GM23338 (cell line): ENCODE data around the gene MMP25. TPM values are rescaled to one million over a fixed set of nuclear protein-coding genes. Genes with fewer than 3 reads are reported as not detected.

ENCODE experiments used
- ATAC-seq: fragments of 200-7000 bp; cut with Tn5 transposase; 3 replicates; pipeline ENCODE4 v1.9.1; 2020
- DNase-seq: peaks from one replicate; pipeline ENCODE4 v3.0.0-alpha.2; 2015; ENCODE audit warnings: low spot score
- H2AFZ ChIP-seq: fragments of 200-600 bp; sonication (generic); 2 replicates; pipeline ENCODE4 v1.8.0; 2016; ENCODE audit warnings: antibody characterized with exemption, mild to moderate bottlenecking, moderate library complexity
- H3F3A ChIP-seq: fragments of 200-600 bp; sonication (generic); replicated peaks from 2 replicates; pipeline ENCODE4 v1.8.0; 2017; ENCODE audit warnings: antibody characterized with exemption, mixed run types, low read depth
- H3K27ac ChIP-seq: fragments of 200-600 bp; sonication (generic); 2 replicates; pipeline ENCODE4 v1.6.1; 2016; ENCODE audit warnings: low read depth
- H3K27me3 ChIP-seq: fragments of 200-600 bp; sonication (generic); 2 replicates; pipeline ENCODE4 v1.8.0; 2016; ENCODE audit warnings: mild to moderate bottlenecking, mixed run types, moderate library complexity; ENCODE audit not compliant: insufficient read depth
- H3K36me3 ChIP-seq: fragments of 200-600 bp; sonication (generic); 2 replicates; pipeline ENCODE4 v1.8.0; 2016; ENCODE audit warnings: mild to moderate bottlenecking; ENCODE audit not compliant: insufficient read depth
- H3K4me1 ChIP-seq: fragments of 200-600 bp; sonication (generic); 2 replicates; pipeline ENCODE4 v1.8.0; 2016; ENCODE audit warnings: mild to moderate bottlenecking, moderate library complexity; ENCODE audit not compliant: insufficient read depth
- H3K4me2 ChIP-seq: fragments of 200-600 bp; sonication (generic); 2 replicates; pipeline ENCODE4 v1.7.1; 2017; ENCODE audit warnings: mixed run types
- H3K4me3 ChIP-seq: fragments of 200-600 bp; sonication (generic); 2 replicates; pipeline ENCODE4 v1.6.1; 2016; ENCODE audit warnings: mixed run types
- H3K79me2 ChIP-seq: fragments of 200-600 bp; sonication (generic); replicated peaks from 2 replicates; pipeline ENCODE4 v1.8.0; 2017; ENCODE audit warnings: mild to moderate bottlenecking; ENCODE audit not compliant: insufficient read depth
- H3K9me2 ChIP-seq: fragments of 200-600 bp; sonication (generic); 2 replicates; pipeline ENCODE4 v1.8.0; 2017; ENCODE audit not compliant: insufficient read depth
- H4K20me1 ChIP-seq: fragments of 200-600 bp; sonication (generic); replicated peaks from 2 replicates; pipeline ENCODE4 v1.8.0; 2017; ENCODE audit warnings: mild to moderate bottlenecking; ENCODE audit not compliant: insufficient read depth
- H3K27ac Mint-ChIP-seq: 2 replicates; pipeline ENCODE4 v1.8.0; 2020; ENCODE audit warnings: inconsistent platforms, mild to moderate bottlenecking, moderate library complexity, mixed read lengths
- H3K27me3 Mint-ChIP-seq: 3 replicates; pipeline ENCODE4 v1.8.0; 2022; ENCODE audit warnings: low read depth, mild to moderate bottlenecking, moderate library complexity, mixed read lengths, inconsistent platforms; ENCODE audit not compliant: insufficient read depth, poor library complexity
- H3K36me3 Mint-ChIP-seq: 3 replicates; pipeline ENCODE4 v1.8.0; 2021; ENCODE audit warnings: low read depth, mild to moderate bottlenecking, inconsistent platforms, moderate library complexity, mixed read lengths
- H3K4me1 Mint-ChIP-seq: 3 replicates; pipeline ENCODE4 v1.8.0; 2020; ENCODE audit warnings: mild to moderate bottlenecking, inconsistent platforms, mixed read lengths
- H3K4me3 Mint-ChIP-seq: 3 replicates; pipeline ENCODE4 v1.8.0; 2021; ENCODE audit warnings: moderate library complexity, mild to moderate bottlenecking, inconsistent platforms, mixed read lengths
- H3K9me3 Mint-ChIP-seq: 3 replicates; pipeline ENCODE4 v1.8.0; 2020; ENCODE audit warnings: moderate library complexity, mild to moderate bottlenecking, inconsistent platforms, mixed read lengths
- EZH2 ChIP-seq: fragments of 200-600 bp; sonication (generic); IDR thresholded peaks from one replicate; pipeline ENCODE4 v1.8.0; 2017; ENCODE audit warnings: antibody characterized with exemption, mild to moderate bottlenecking, low read depth; ENCODE audit not compliant: unreplicated experiment
- NANOG ChIP-seq: IDR thresholded peaks from 2 replicates; pipeline ENCODE4 v1.6.1; 2016; ENCODE audit warnings: antibody characterized with exemption, borderline replicate concordance
- ZNF331 ChIP-seq: fragments of 250-450 bp; sonication (Bioruptor Pico); IDR thresholded peaks from 2 replicates; pipeline ENCODE4 v1.5.0; 2020; ENCODE audit warnings: low read depth, mild to moderate bottlenecking, moderate library complexity
- polyA plus RNA-seq: library from polyadenylated mRNA; unstranded; fragments of >200 nt; fragmentation: Nextera tagmentation; extraction: Ambion mirVana; gene quantifications from 2 replicates; pipeline ENCODE4 v1.2.1, GENCODE V29; 2016
- total RNA-seq: library from RNA; depleted of rRNA; stranded (reverse); fragments of >200 nt; shearing (Covaris generic); gene quantifications from 2 replicates; pipeline ENCODE4 v1.2.3, GENCODE V29; 2014
- TF ChIP-seq, protein P1 (sequence below): IDR thresholded peaks from 2 replicates; pipeline ENCODE4 v1.6.1; 2016; ENCODE audit warnings: antibody characterized with exemption
- TF ChIP-seq, protein P2 (sequence below): IDR thresholded peaks from one replicate; pipeline ENCODE4 v1.6.1; 2018; ENCODE audit warnings: antibody characterized with exemption; ENCODE audit not compliant: unreplicated experiment
- TF ChIP-seq, protein P3 (sequence below), 2 experiments: fragments of 200-600 bp in 1 of 2; sonication (generic) in 1 of 2; conservative IDR thresholded peaks; 2 replicates each; pipeline versions ENCODE4 v1.5.1 to v1.6.1; 2016 to 2017; ENCODE audit warnings: antibody characterized with exemption in 2 of 2, low read depth in 2 of 2, mild to moderate bottlenecking in 2 of 2, moderate library complexity in 1 of 2

Gene MMP25
- total and polyA plus RNA-seq, 2 experiments from 2014 or later = 7.7 to 15.9 TPM

DNA sequence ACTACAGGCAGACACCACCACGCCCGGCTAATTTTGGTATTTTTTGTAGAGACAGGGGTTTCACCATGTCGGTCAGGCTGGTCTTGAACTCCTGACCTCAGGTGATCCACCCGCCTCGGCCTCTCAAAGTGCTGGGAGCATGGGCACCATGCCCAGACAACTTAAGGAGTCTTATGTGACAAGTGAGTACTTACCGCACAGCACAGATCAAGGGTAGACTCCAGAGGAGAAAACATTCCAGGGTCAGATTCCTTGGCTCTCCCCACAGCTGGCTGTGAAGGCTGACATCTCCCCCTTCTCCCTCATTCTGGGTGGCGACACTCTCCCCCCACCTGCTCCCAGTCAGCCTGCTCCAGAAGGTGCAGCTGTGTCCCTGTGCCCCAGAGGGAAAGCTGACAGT, 42.1 kb downstream of the MMP25 start:
- Histone ChIP-seq H4K20me1 (peaks cover 39% of the 10 kb centered on the region), H3K4me2 (no peak overlapping the region), H3F3A (peaks cover 58% of the 10 kb centered on the region), H3K9me2 (no peaks in the 10 kb centered on the region), H3K4me3 (no peak overlapping the region), H2AFZ (no peak overlapping the region), H3K79me2 (peaks cover 22% of the 10 kb centered on the region), H3K36me3 (peaks cover 35% of the 10 kb centered on the region), H3K4me1 (peaks cover 13% of the 10 kb centered on the region; the same call in 1 of the 2 replicates), H3K27me3 (no peaks in the 10 kb centered on the region), H3K27ac (peak overlapping the region; percentile 84)
- ATAC-seq (no peak), DNase-seq (no peak)
- Mint-ChIP-seq H3K27ac (peak overlapping the region; percentile 48; the same call in 1 of the 2 replicates), H3K27me3 (peaks cover 24% of the 10 kb centered on the region), H3K4me3 (peak overlapping the region; percentile 19; the same call in 1 of the 3 replicates), H3K36me3 (peaks cover 83% of the 10 kb centered on the region), H3K9me3 (no peaks in the 10 kb centered on the region), H3K4me1 (peaks cover 29% of the 10 kb centered on the region)
- no peak for TF ChIP-seq EZH2

DNA sequence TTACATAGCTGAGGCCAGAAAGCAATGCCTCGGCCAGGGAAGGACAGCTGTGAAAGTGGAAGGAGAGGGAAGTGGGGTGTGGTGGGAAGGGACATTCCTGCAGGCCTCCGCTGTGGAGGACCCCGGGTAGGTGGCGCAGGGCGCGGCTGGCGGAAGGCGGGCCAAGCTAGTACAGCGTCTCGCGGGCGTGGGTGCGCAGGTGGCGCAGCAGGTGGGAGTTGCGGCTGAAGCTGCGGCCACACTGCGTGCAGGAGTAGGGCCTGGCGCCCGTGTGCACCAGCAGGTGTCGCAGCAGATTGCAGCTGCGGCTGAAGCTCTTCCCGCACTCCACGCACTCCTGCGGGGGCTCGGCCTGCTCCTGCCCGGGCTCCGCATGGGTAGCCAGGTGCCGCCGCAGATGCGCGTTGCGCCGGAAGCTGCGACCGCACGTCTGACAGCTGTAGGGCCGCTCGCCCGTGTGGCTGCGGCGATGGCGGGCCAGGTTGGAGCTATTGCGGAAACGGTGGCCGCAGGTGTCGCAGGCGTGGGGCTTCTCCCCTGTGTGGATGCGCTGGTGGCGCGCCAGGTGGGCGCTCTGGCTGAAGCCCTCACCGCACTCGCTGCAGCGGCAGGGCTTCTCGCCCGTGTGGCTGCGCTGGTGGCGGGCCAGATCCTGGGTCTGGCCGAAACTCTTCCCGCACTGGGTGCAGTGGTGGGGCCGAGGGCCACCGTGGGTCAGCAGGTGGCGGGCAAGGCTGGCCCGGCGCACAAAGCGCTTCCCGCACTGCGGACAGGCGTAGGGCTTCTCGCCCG, 42.8 kb downstream of the MMP25 start:
- no peak for TF ChIP-seq ZNF331 (CRISPR knock-in tag)
- no peak for TF ChIP-seq EZH2
- TF ChIP-seq NANOG = no peak
- TF ChIP-seq, protein P1, sequence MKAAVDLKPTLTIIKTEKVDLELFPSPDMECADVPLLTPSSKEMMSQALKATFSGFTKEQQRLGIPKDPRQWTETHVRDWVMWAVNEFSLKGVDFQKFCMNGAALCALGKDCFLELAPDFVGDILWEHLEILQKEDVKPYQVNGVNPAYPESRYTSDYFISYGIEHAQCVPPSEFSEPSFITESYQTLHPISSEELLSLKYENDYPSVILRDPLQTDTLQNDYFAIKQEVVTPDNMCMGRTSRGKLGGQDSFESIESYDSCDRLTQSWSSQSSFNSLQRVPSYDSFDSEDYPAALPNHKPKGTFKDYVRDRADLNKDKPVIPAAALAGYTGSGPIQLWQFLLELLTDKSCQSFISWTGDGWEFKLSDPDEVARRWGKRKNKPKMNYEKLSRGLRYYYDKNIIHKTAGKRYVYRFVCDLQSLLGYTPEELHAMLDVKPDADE = no peak
- TF ChIP-seq, protein P2, sequence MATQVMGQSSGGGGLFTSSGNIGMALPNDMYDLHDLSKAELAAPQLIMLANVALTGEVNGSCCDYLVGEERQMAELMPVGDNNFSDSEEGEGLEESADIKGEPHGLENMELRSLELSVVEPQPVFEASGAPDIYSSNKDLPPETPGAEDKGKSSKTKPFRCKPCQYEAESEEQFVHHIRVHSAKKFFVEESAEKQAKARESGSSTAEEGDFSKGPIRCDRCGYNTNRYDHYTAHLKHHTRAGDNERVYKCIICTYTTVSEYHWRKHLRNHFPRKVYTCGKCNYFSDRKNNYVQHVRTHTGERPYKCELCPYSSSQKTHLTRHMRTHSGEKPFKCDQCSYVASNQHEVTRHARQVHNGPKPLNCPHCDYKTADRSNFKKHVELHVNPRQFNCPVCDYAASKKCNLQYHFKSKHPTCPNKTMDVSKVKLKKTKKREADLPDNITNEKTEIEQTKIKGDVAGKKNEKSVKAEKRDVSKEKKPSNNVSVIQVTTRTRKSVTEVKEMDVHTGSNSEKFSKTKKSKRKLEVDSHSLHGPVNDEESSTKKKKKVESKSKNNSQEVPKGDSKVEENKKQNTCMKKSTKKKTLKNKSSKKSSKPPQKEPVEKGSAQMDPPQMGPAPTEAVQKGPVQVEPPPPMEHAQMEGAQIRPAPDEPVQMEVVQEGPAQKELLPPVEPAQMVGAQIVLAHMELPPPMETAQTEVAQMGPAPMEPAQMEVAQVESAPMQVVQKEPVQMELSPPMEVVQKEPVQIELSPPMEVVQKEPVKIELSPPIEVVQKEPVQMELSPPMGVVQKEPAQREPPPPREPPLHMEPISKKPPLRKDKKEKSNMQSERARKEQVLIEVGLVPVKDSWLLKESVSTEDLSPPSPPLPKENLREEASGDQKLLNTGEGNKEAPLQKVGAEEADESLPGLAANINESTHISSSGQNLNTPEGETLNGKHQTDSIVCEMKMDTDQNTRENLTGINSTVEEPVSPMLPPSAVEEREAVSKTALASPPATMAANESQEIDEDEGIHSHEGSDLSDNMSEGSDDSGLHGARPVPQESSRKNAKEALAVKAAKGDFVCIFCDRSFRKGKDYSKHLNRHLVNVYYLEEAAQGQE = no peak
- TF ChIP-seq, protein P3, sequence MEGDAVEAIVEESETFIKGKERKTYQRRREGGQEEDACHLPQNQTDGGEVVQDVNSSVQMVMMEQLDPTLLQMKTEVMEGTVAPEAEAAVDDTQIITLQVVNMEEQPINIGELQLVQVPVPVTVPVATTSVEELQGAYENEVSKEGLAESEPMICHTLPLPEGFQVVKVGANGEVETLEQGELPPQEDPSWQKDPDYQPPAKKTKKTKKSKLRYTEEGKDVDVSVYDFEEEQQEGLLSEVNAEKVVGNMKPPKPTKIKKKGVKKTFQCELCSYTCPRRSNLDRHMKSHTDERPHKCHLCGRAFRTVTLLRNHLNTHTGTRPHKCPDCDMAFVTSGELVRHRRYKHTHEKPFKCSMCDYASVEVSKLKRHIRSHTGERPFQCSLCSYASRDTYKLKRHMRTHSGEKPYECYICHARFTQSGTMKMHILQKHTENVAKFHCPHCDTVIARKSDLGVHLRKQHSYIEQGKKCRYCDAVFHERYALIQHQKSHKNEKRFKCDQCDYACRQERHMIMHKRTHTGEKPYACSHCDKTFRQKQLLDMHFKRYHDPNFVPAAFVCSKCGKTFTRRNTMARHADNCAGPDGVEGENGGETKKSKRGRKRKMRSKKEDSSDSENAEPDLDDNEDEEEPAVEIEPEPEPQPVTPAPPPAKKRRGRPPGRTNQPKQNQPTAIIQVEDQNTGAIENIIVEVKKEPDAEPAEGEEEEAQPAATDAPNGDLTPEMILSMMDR (conservative IDR thresholded peaks at IDR 0.05; ENCODE audit: low read depth in 2 of 2) = 0 out of 4 replicates have a peak, but pooled peaks of 1 of the 2 experiments have one; percentile 7
- Histone ChIP-seq H3K4me3 (no peak overlapping the region), H4K20me1 (peaks cover 45% of the 10 kb centered on the region), H3K4me2 (no peak overlapping the region), H3K79me2 (peaks cover 28% of the 10 kb centered on the region), H3K36me3 (peaks cover 39% of the 10 kb centered on the region), H3K27me3 (no peaks in the 10 kb centered on the region), H3K9me2 (no peaks in the 10 kb centered on the region), H3K27ac (peak overlapping the region; percentile 84; the same call in 1 of the 2 replicates), H3K4me1 (peaks cover 20% of the 10 kb centered on the region), H3F3A (peaks cover 58% of the 10 kb centered on the region), H2AFZ (no peak overlapping the region)
- H3K4me1 Mint-ChIP-seq = peaks cover 29% of the 10 kb centered on the region
- no peak overlapping the region; the same call in 2 of the 3 replicates for H3K4me3 Mint-ChIP-seq
- peaks cover 24% of the 10 kb centered on the region for H3K27me3 Mint-ChIP-seq
- no peak overlapping the region for H3K27ac Mint-ChIP-seq
- DNase-seq (no peak), ATAC-seq (no peak)
- no peaks in the 10 kb centered on the region for H3K9me3 Mint-ChIP-seq
- peaks cover 84% of the 10 kb centered on the region for H3K36me3 Mint-ChIP-seq
